ENCODE results near the gene JAKMIP2.

The JAKMIP2 gene

GRCh38 chr5:147697380-147697779 lies 85.1 kb downstream of the JAKMIP2 start:
- no peak for DNase-seq (ENCODE audit: low read depth)

GRCh38 chr5:147694772-147695171 lies 87.8 kb downstream of the JAKMIP2 start:
- DNase-seq (ENCODE audit: low read depth): no peak

DNA sequence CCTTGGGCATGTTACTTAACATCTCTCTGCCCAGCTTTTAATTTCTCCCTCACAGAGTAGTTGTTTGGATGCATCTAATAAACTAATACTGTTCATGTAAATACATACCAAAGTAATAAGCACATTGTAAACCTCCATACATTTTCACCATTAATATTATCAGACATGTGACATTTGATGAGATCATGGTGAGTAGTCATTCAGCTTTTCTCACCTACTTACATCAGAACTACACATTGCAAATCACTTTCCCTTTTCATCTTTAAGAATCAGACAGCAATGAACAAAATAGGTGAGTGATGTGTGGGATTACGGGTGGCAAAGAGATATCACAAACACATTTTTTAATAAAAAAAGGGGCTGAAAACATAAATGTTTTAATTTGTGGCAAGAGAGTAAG lies 89.3 kb downstream of the JAKMIP2 start:
- DNase-seq (ENCODE audit: low read depth): no peak

DNA sequence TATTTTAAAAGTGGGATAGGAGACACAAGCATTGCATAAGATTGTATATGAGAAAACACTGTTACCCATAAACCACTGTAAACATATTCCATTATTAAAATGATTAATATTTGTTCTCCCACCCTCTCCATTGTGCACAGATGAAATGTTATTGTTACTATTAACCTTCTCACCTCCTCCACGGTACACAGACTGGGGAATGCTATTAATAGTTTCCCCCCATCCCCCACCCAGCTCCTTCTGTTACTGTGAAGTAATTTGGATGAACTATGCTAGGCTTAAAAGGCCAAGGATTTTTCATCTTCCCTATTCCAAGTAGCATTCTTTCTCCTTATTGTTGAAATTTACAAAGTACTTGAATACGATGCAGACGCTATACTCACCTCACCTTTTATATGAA lies 91.4 kb downstream of the JAKMIP2 start:
- no peak for DNase-seq (ENCODE audit: low read depth)

DNA sequence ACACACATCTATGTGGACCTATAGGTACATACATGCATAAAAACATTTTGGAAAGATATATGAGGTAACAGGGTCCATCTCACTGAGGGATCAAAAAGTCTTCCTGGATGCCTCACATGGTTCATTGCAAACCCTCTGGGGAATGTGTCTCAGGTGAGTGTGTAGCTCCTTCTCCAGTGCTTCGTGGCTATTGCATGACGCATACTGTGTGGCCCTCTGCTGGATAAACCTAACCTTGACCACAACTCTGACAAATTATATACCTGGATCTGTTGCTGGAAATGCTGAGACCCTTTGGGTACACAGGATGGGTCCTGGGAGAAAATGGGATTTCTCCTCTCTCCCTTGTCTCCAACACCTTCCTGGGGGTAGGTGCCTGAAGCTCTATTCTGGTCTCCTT lies 91.9 kb downstream of the JAKMIP2 start:
- DNase-seq (ENCODE audit: low read depth): no peak

DNA sequence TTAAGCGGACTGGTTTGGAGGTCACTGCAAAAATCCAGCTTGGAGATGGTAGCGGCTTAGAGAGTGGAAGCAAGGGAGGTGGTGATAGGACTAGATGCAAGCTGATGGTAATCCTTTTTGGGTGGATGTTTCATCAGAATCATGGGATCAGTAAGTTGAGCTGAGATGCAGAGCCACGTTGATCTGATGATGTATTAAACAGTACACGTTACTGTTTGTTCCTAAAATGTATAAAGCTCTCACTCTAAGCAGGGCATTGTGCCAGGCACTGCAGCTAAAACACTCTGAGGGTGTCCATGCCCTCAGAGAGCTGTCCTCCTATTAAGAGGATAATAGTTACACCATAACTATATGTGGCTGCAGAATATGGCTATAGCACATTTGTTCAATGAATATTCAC lies 93.1 kb downstream of the JAKMIP2 start:
- DNase-seq (ENCODE audit: low read depth): no peak

DNA sequence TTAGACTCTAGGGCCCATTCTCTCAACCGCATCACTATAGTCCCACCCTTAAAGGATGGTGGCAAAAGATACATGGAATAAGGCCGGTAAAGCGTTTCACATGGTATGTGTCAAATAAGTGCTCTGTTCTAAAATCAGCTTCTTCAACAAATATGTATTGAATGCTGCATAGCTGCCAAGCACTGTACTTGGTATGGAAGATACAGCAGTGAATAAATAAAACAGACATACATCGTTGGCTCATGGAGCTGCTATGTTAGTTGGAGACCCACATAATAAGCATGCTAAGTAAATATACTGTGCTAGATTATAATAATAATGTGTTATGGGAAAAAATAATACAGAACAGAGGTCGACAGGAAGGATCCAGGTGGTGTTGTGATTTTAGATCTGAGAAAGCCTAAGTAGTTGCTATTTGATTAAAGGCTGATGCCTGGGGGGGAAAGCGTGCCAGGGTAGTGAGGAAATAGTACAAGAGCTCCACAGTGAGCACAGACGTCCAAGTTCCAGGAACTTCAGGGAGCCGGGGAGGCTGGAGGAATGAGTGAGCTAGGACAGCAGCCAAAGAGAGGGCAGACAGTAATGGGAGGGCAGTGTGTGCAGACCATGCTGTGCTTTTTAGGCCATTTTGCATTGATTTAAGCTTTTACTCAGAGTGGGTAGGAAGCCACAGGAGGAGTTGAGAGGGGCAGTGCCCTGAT lies 93.7 kb downstream of the JAKMIP2 start:
- DNase-seq (ENCODE audit: low read depth): no peak

DNA sequence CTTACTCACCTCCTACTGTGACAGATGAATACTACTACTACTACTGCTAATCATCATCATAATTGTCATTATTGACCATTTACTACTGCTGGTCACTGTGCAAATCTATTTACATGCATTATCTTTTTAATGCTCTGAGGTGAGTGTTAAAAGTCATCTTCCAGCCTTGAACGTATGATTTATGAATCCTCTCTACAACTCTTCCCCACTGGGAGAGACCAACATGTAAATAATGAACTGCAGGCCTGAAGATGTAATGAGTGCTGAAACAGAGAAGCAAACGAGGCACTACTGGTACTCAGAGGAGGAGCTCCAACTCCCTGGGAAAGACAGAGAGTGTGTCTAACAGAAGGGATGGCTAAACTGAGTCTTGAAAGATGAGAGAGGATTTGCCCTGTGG lies 95.4 kb downstream of the JAKMIP2 start:
- no peak for DNase-seq (ENCODE audit: low read depth)

DNA sequence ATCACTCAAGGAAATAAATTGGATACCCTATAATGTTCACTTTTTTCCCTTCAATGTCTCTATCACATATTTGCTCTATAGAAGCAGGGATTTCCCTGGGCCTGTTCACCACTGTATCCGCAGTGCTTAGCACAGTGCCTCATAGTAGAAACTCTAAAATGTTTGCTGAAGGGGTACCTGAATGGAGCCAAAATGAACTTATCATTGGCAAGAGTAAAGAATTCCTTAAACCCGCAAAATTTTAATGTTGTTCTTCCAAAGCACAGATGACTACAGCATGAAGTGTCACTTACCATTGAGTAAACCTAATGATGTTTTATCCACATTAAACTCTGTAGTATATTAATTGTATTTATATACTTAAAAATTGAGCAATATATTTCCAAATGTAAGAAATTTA lies 96.1 kb downstream of the JAKMIP2 start:
- DNase-seq (ENCODE audit: low read depth): no peak

- no peak for DNase-seq (ENCODE audit: low read depth)
Measured at GRCh38 chr5:147685993-147686392, 96.5 kb downstream of the JAKMIP2 start.

GRCh38 chr5:147675168-147675567 lies 107.4 kb downstream of the JAKMIP2 start:
- no peak for DNase-seq (ENCODE audit: low read depth)

DNA sequence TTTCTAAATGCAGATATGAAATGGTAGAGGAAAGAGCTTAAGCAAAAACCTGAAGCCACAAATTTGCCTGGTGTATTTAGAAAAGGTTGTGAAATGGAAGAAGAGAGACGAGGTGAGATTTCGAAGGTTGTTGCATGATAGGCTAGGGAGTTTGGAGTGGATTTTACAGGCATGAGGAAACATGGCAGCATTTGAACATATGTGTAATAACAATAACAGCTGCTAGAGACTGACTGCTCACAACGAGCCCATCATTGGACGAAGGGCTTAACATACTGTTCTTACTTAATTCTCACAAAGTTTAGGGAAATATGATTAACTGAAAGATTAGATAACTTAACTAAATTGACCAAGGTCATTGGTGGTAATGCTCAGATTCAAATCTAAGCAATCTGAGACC lies 108.1 kb downstream of the JAKMIP2 start:
- DNase-seq (ENCODE audit: low read depth): no peak

DNA sequence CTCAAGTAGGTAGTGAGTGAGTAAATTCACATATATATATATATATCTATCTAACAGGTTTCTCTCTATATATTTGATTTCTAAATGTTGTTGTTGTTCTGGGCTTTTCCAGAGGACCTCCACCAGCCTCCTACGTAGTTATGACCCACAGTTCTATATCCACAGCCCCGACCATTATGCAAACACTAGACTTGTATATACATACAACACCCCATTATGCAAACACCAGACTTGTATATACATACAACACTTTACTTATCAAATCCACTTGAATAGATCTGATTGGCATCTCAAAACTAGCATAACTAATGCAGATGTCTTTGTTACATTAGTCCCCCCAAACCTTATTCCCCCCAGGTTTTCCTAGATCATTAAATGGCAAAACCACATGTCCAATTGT lies 108.7 kb downstream of the JAKMIP2 start:
- DNase-seq (ENCODE audit: low read depth): no peak

GRCh38 chr5:147673266-147673665 lies 109.3 kb downstream of the JAKMIP2 start:
- DNase-seq (ENCODE audit: low read depth): no peak

DNA sequence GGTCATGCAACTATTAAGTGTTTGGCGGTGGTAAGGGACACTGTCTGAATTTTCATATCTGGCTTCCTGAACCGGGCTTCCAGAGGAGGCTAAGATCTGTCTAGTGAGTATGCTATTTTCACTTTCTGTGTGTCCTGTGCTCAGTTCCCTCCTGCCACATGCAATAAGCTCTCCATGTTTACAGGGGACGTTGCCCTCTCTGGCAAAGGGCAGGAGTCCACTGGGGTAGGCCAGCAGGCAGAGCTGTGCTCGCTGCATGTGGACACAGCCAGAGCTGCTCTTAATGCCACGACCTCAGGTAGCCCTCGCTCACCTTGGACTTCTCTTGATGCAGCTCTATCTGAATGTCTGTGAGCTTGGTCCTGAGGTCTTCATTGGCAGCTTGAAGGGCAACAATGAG lies 111.2 kb downstream of the JAKMIP2 start:
- no peak for DNase-seq (ENCODE audit: low read depth)

- no peak for DNase-seq (ENCODE audit: low read depth)
Measured at GRCh38 chr5:147670815-147671214, 111.7 kb downstream of the JAKMIP2 start.

DNA sequence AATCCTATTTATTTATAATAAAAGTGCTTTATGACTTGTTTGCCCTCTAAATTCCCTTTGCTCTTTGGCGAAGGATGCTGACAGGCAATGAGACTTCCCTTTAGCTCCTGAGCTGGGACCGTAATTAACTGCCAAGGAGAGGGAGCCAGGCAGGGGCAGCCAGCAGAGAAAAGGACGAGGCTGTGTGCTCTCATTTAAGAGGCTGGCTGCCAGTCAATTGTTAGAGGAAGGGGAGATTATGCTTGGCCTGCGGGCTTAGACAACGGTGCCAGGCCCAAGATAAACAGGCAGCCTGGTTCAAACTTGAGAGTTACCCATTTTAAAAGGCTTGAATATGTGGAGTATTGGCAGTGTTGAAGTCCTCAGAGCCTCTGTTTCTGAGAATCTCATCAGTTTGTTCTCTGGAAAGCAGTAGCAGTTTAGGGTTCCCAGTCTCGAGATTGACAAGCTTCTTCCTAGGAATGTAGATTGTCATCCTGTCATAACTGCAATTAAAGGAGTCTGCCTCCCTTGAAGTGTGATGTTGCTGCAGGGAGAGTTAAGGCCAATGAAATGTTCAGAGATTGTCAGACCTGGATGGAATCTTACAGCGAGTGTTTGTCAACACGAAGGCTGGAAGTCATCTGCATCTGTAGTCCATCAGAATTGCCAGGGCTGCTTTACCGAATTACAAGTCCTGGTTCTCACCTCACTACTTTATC lies 113.2 kb downstream of the JAKMIP2 start:
- no peak for DNase-seq (ENCODE audit: low read depth)

DNA sequence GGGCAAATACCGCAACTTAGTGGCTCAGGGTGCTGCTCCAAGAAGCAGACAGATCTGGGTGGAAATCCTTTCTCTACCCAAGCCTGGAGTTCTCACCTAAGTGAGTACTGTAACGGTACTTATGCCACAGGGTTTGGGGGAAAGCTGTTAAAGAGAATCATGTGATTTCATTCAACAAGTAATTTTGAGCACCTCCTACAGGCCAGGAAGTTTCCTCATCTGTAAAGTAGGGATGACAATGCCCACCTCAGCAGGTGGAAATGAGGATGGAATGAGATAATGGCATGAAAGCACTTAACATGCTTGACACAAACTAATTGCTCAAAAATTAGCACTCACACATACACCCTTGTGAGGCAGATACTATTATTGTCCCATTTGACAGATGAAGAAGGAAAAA lies 114.1 kb downstream of the JAKMIP2 start:
- DNase-seq (ENCODE audit: low read depth): no peak

GRCh38 chr5:147667363-147667762 lies 115.2 kb downstream of the JAKMIP2 start:
- DNase-seq (ENCODE audit: low read depth): no peak

DNA sequence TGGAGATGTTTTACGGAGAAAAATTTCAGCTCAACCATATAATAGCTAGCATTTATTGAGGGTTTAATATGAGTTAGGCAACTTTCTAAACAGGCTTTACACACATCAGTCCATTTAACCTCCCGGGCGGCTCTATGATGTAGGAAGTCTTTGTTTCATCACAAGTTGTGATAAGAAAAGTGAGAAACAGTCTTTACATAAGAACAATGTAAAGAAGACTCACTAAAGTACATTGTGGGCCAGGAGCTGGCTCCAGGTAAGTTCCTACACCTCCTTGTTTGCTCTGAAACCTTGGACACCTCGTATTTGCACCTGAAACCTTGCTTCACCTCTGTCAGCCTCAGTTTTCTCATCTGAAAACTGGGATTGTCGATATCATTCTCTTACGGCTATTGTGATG lies 116.1 kb downstream of the JAKMIP2 start:
- DNase-seq (ENCODE audit: low read depth): no peak

DNA sequence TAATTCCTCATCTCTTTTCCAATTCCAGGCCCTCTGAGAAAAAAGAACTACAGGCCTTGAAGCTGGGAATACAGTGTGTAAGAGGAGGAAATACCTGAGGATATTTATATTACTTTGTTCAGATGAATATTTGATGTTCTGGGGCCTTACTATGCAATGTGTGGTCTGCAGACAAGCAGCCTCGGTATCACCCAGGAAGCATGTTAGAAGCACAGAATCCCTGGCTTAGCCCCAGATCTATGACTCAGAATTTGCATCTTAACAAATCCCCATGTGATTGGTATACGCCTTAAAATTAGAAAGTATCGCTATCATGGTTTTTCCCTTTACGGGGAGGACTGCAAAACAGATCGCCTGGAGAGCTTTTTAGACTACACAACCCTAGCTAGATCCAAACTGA lies 121.0 kb downstream of the JAKMIP2 start:
- no peak for DNase-seq (ENCODE audit: low read depth)

- no peak for DNase-seq (ENCODE audit: low read depth)
Measured at GRCh38 chr5:147659166-147659929, 123.2 kb downstream of the JAKMIP2 start.

DNA sequence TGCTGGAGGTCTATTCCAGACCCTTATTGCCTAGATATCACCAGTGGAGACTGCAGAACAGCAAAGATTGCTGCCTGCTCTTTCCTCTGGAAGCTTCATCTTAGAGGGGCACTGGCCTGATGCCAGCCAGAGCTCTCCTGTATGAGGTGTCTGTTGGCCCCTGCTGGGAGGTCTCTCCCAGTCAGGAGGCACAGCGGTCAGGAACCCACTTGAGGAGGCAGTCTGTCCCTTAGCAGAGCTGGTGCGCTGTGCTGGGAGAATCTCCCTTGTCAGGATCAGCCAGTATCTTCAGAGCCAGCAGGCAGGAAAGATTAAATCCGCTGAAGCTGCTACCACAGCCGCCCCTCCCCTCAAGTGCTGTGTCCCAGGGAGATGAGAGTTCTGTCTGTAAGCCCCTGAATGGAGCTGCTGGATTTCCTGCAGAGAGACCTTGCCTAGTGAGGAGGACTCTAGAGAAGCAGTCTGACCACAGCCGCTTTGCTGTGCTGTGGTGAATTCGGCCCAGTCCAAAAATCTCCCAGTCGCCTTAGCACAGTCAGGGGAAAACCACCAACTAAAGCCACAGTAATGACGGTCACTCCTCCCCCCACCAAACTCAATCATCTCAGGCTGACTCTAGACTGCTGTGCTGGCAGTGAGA lies 124.1 kb downstream of the JAKMIP2 start:
- no peak for DNase-seq (ENCODE audit: low read depth)
